Gastroesophageal sphincter (tissue), 3 donors: Measurements from ENCODE around the gene SIPA1L3.

Experiments
- POLR2A ChIP-seq, 2 donors: fragments of 450-650 bp; IDR thresholded peaks; one replicate each; pipeline ENCODE4 v1.6.1; 2017; ENCODE audit warnings: antibody characterized with exemption in 2 of 2, mild to moderate bottlenecking in 2 of 2, moderate library complexity in 1 of 2
- TF ChIP-seq, protein P1 (sequence below), 4 experiments: fragments of 200-600 bp in 2 of 4; fragments of 450-650 bp in 2 of 4; sonication (generic) in 1 of 4; IDR thresholded peaks; one replicate each; pipeline ENCODE4 v1.5.1; 2017 to 2019; ENCODE audit warnings: antibody characterized with exemption in 4 of 4, mild to moderate bottlenecking in 2 of 4, moderate library complexity in 2 of 4

DNA sequence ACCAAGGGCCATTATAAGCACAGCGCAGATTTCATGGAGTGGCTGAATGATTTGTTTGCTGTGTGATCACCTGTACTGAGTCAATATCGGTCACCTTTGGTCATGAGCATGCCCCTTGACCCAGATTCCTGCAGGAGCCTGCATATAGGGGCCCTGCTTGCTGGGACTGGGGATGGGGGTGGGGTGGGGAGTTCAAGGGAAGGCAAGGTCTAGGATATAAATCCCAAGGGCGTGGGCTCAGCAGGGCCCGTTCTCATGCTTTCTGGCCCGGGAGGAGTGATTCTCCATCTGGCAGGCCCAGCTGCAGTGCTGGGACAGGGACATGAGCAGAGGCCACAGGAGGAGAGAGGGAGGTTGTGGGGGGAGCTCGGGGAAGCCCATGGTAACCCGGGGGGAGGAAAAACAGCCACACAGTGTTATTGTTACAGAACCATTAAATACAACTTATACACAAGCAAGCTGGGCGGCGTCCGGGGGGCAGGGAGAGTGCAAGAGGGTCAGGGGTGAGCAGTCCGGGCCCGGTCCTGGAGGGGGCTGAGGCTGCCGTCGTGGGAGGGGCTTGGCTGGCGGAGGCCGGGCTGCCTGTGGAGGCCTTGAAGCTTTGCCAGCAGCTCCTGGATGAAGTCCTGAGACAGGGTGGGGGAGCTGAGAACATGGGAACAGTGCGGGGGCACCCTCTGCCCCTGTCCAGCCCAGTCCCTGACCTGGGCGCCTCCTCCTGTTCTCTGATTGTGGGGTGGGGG, 344.0 kb downstream of the SIPA1L3 start:
- no peak for TF ChIP-seq POLR2A (IDR thresholded peaks at IDR 0.05)
- TF ChIP-seq, protein P1, sequence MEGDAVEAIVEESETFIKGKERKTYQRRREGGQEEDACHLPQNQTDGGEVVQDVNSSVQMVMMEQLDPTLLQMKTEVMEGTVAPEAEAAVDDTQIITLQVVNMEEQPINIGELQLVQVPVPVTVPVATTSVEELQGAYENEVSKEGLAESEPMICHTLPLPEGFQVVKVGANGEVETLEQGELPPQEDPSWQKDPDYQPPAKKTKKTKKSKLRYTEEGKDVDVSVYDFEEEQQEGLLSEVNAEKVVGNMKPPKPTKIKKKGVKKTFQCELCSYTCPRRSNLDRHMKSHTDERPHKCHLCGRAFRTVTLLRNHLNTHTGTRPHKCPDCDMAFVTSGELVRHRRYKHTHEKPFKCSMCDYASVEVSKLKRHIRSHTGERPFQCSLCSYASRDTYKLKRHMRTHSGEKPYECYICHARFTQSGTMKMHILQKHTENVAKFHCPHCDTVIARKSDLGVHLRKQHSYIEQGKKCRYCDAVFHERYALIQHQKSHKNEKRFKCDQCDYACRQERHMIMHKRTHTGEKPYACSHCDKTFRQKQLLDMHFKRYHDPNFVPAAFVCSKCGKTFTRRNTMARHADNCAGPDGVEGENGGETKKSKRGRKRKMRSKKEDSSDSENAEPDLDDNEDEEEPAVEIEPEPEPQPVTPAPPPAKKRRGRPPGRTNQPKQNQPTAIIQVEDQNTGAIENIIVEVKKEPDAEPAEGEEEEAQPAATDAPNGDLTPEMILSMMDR (IDR thresholded peaks at IDR 0.05) = no peak
